Stimulated activated CD8-positive, alpha-beta memory T cell treated with anti-CD3 and anti-CD28 coated beads, Interleukin-15, amount 100 ng/mL, for 24 hours (primary cell): ENCODE data around the gene B3GALT4.
A peak's percentile ranks its signal among the peaks of the same experiment; 100 is the strongest.

Source experiments
- DNase-seq: peaks from one replicate; pipeline ENCODE4 v3.0.0-alpha.2; 2020; ENCODE audit warnings: low read depth

B3GALT4 gene

GRCh38 chr6:33315793-33316602 is 39.1 kb downstream of the B3GALT4 start:
- DNase-seq = no peak

GRCh38 chr6:33316603-33317418 is 39.9 kb downstream of the B3GALT4 start:
- DNase-seq = no peak

- no peak for DNase-seq
Observed at GRCh38 chr6:33317419-33317668, 40.4 kb downstream of the B3GALT4 start.

- peak; percentile 75 for DNase-seq
Observed at GRCh38 chr6:33317669-33318425, 40.9 kb downstream of the B3GALT4 start, which contains the start of gene ZBTB22. Gene ZBTB22 (minus strand): TSS chr6:33317744. CDS start chr6:33316916, 828 bp downstream.

- DNase-seq = no peak
Observed at GRCh38 chr6:33318426-33319073, 41.6 kb downstream of the B3GALT4 start.

- DNase-seq = no peak
Observed at GRCh38 chr6:33319939-33320314, 43.0 kb downstream of the B3GALT4 start.

GRCh38 chr6:33320315-33321181 is 43.6 kb downstream of the B3GALT4 start:
- DNase-seq = no peak

- DNase-seq = no peak
Observed at GRCh38 chr6:33321227-33321626, 44.3 kb downstream of the B3GALT4 start.

- DNase-seq = no peak
Observed at GRCh38 chr6:33323623-33323948, 46.7 kb downstream of the B3GALT4 start.

- no peak for DNase-seq
Observed at GRCh38 chr6:33324125-33324524, 47.2 kb downstream of the B3GALT4 start.
